Measurements from ENCODE around the gene BCL2. TPM values are rescaled to one million over a fixed set of nuclear protein-coding genes. Genes with fewer than 3 reads are reported as not detected.

Gene BCL2
- polyA plus RNA-seq, 1 experiment: 0.35 TPM

DNA sequence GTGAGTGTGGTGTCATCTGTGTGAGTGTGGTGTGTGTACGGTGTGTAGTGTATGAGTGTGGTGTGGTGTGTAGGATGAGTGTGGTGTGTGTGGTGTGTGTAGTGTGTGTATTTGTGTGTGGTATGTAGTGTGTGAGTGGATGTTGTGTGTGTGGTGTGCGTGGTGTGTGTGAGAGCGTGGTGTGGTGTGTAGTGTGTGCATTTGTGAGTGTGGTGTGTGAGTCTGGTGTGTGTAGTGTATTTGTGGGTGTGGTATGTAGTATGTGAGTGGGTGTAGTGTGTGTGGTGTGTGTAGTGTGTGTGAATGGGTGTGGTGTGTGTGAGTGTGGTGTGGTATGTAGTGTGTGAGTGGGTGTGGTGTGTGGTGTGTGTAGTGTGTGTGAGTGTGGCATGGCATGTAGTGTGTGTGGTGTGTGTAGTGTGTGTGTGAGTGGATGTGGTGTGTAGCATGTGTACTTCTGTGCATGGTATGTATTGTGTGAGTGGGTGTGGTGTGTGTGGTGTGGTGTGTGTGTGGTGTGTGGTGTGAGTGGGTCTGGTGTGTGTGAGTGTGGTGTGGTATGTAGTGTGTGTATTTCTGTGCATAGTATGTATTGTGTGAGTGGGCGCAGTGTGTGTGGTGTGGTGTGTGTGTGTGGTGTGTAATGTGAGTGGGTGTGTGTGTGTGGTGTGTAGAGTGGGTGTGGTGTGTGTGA is 227.8 kb downstream of the BCL2 start:
- Histone ChIP-seq H3K9me3 (ENCODE audit: control insufficient read depth, insufficient read depth, low read length) (peaks cover 2% of the 10 kb centered on the region; the same call in 1 of the 2 replicates), H3K27ac (ENCODE audit: low read depth, low read length) (no peak overlapping the region), H3K27me3 (ENCODE audit: control insufficient read depth, insufficient read depth, low read length) (peaks cover 10% of the 10 kb centered on the region), H3K4me3 (ENCODE audit: low read depth, low read length) (no peak overlapping the region)
- CTCF ChIA-PET: no interaction called here
- POLR2A ChIA-PET: no interaction called here
- DNase-seq (ENCODE audit: low read depth, low spot score): no peak
- TF ChIP-seq, protein P1, sequence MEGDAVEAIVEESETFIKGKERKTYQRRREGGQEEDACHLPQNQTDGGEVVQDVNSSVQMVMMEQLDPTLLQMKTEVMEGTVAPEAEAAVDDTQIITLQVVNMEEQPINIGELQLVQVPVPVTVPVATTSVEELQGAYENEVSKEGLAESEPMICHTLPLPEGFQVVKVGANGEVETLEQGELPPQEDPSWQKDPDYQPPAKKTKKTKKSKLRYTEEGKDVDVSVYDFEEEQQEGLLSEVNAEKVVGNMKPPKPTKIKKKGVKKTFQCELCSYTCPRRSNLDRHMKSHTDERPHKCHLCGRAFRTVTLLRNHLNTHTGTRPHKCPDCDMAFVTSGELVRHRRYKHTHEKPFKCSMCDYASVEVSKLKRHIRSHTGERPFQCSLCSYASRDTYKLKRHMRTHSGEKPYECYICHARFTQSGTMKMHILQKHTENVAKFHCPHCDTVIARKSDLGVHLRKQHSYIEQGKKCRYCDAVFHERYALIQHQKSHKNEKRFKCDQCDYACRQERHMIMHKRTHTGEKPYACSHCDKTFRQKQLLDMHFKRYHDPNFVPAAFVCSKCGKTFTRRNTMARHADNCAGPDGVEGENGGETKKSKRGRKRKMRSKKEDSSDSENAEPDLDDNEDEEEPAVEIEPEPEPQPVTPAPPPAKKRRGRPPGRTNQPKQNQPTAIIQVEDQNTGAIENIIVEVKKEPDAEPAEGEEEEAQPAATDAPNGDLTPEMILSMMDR (IDR thresholded peaks at IDR 0.05; ENCODE audit: low read depth, low read length): no peak

DNA sequence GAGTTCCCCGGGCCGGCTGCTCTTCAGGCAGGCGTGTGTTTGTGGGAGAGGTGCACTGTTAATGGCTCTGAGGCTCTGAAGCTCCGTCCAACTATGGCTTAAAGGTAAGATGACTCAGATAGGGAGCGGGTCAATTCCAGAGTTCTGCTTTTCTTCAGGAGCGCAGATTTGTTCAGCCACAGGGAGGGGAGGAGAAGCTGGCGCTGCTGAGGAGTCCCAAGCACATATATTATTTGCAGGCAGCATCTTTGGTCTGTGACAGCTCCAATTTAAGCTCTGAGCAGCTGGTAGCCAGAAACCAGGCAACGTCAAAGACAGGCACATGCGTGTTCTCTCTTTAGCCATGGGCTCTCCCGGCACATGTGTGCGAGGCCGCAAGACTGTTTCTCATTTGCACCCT is 229.2 kb downstream of the BCL2 start:
- TF ChIP-seq, protein P1 (IDR thresholded peaks at IDR 0.05; ENCODE audit: low read depth, low read length): no peak
- POLR2A ChIA-PET: interaction anchor here (0.6 kb wide), 1 partner anchor 20 kb away, joined by 6 read pairs; no protein-coding TSS in a partner anchor
- Histone ChIP-seq H3K27ac (ENCODE audit: low read depth, low read length) (no peak overlapping the region), H3K27me3 (ENCODE audit: control insufficient read depth, insufficient read depth, low read length) (peaks cover 10% of the 10 kb centered on the region), H3K4me3 (ENCODE audit: low read depth, low read length) (no peak overlapping the region), H3K9me3 (ENCODE audit: control insufficient read depth, insufficient read depth, low read length) (peaks cover 2% of the 10 kb centered on the region; the same call in 1 of the 2 replicates)
- DNase-seq (ENCODE audit: low read depth, low spot score): no peak
- CTCF ChIA-PET: no interaction called here

DNA sequence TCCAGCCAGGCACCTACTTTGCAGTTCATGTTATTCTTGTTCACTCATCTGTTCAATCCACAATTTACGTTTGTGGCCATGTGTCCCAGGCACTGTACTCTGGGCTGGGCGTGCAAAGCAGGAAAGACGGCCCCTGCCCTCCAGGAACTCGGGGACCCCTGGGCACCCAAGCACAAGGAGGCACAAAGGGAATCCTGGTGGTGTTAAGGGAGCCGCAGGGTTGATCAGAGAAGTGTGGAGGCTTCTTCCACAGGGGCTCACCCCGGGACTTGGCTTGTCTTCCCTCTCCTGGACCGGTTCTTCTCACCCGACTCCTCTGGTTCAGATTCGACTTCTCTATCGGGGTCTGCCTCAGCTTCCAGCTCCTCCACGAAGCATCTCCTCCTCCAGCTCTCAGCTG is 230.5 kb downstream of the BCL2 start:
- ChIA-PET POLR2A (no interaction called here), CTCF (no interaction called here)
- Histone ChIP-seq H3K4me3 (ENCODE audit: low read depth, low read length) (no peak overlapping the region), H3K27me3 (ENCODE audit: control insufficient read depth, insufficient read depth, low read length) (peaks cover 10% of the 10 kb centered on the region), H3K9me3 (ENCODE audit: control insufficient read depth, insufficient read depth, low read length) (peaks cover 2% of the 10 kb centered on the region; the same call in 1 of the 2 replicates), H3K27ac (ENCODE audit: low read depth, low read length) (no peak overlapping the region)
- no peak for DNase-seq (ENCODE audit: low read depth, low spot score)
- TF ChIP-seq, protein P1 (IDR thresholded peaks at IDR 0.05; ENCODE audit: low read depth, low read length): no peak

DNA sequence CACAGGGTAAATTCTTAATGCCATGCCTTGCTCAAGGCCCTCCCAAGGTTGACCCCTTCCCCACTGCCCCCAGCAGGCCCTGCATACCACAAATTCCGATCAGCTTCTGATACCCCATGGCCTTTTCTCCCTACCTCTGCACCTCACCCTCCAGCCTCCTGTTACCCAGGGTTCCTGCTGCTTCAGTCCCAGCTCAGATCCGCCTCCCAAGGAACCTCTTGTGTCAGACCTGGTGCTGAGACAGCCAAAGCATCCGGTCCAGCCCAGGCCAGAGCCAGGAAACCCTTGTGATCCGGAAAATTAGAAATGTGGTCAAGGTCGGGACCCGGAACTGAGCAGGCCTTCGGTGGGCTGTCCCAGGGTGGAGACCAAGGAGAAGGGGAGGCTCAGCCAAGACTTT is 231.3 kb downstream of the BCL2 start:
- ChIA-PET CTCF (no interaction called here), POLR2A (no interaction called here)
- Histone ChIP-seq H3K27me3 (ENCODE audit: control insufficient read depth, insufficient read depth, low read length) (peaks cover 10% of the 10 kb centered on the region), H3K27ac (ENCODE audit: low read depth, low read length) (no peak overlapping the region), H3K9me3 (ENCODE audit: control insufficient read depth, insufficient read depth, low read length) (peaks cover 2% of the 10 kb centered on the region; the same call in 1 of the 2 replicates), H3K4me3 (ENCODE audit: low read depth, low read length) (no peak overlapping the region)
- DNase-seq (ENCODE audit: low read depth, low spot score): no peak
- TF ChIP-seq, protein P1 (IDR thresholded peaks at IDR 0.05; ENCODE audit: low read depth, low read length): no peak

DNA sequence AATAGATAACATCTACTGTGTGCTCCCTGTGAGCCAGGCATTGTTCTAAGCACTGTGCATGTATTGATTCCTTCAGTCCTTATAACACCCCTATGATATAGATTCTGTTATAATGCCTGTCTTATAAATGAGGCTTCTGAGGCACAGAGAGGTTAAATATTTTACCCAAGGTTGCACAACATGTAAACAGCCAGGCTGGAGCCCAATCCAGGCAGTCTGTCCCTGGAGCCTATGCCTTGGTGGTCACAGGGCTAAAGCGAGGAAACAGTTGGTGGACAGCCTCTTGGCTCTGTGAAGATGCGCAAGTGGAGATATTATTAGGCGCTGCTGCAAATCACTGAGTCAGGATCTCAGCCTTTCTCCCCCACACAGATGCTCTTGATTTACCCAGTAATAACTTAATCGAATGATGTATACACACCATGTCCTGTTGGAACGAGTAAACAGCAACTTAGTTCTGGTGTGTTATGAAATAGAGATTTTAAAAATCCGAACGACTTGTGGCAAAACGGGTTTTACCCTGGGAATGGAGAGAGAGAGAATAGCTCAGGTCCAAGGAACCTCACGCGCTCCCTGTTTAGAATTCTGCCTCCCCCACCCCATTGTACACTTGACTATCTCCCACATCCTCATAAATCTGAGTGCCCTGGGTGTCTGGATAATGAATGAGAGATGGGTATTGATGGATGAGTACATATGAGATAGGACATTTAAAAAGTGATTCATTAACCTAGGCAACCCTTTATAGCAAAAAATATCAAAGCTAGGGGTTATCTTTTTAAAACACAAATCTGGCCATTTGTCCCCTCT is 231.9 kb downstream of the BCL2 start:
- TF ChIP-seq, protein P1 (IDR thresholded peaks at IDR 0.05; ENCODE audit: low read depth, low read length): no peak
- H3K4me3 ChIP-seq (ENCODE audit: low read depth, low read length): no peak overlapping the region
- H3K9me3 ChIP-seq (ENCODE audit: control insufficient read depth, insufficient read depth, low read length): peaks cover 2% of the 10 kb centered on the region; the same call in 1 of the 2 replicates
- H3K27me3 ChIP-seq (ENCODE audit: control insufficient read depth, insufficient read depth, low read length): peaks cover 10% of the 10 kb centered on the region
- H3K27ac ChIP-seq (ENCODE audit: low read depth, low read length): no peak overlapping the region
- ChIA-PET CTCF (no interaction called here), POLR2A (no interaction called here)
- DNase-seq (ENCODE audit: low read depth, low spot score): no peak

Measured in AG04450 (cell line).